GM18517 (cell line): ENCODE data around the gene SYPL2.
A peak's percentile ranks its signal among the peaks of the same experiment; 100 is the strongest.

Experiments used
- ATAC-seq: cut with Tn5 transposase; IDR thresholded peaks from one replicate; pipeline ENCODE4 v1.9.1; 2021; ENCODE audit warnings: mild to moderate bottlenecking, moderate library complexity; ENCODE audit not compliant: unreplicated experiment

SYPL2 gene

DNA sequence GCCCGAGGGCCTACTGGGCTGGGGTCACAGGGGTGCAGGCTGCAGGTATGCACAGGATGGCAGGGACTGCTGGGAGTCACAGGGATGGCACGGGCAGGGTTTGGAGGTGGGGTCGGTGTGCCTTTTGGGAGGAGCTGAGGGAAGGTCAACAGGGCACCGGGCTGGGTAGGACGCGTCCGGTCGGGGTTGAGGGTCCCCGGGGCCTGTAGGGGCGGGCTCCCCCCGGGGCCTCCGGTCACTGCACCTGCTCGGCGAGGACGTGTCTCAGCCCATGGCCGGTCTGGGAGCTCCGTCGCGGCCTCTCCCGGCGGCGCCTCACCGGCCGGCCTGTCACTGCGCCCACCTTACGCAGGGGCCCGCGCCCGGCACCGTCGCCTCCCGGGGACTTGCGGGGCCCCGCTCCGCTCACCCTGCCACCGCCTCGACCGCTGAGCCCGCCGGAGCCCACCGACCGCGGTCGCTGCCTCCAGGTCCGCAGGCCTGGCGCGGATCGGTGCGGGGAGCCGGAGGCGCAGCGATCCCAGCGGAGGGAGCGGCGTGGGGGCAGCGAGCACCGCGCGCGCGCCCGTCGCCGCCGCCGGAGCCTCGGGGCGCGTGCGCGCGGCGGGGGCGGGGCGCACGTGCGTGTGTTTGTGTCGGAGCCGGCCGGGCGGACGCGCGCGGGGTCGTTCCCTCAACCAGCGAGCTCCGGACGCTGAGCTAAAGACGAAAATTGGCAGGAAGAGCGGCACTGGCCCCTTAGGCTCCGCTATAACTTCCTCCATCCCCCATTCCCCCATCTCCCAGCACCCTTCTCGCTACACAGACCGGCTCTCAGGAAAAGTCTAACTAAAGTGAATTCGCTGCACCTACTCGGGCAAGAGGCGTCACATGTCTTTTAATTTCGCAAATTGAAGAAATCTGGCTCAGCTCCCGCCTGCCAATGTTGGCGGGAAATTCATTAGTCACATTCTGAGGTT lies 43.1 kb downstream of the SYPL2 start, which contains the start of gene AMIGO1:
AMIGO1 (minus strand) TSS at position 552 of the 959 bp plus-strand sequence. CDS start 815 bp downstream, outside the sequence.
- no peak for ATAC-seq

DNA sequence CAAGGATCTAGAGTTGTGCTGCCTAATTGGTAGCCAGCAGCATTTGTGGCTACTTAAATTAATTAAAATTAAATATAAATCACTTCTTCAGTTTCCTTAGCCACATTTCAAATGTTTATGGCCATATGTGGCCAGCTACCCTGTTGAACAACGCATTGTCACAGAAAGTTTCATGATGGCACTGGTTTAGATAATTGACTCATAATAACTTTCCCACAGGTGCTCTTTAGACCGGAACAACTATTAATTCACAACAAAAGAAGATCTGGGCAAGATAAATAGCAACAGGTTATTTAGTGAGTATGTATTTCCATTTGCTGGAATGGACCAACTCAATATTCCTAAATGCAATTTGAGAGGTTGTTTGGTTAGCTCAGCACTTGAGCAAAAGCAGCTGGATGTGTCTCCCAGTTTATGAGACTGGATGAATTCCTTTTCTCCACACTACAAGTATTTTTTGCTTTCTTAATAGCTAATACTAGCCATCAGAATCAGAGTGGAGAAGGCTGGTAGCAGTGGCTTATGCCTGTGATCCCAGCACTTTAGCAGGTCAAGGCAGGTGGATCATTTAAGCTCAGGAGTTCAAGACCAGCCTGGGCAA lies 46.9 kb downstream of the SYPL2 start:
- ATAC-seq: no peak

DNA sequence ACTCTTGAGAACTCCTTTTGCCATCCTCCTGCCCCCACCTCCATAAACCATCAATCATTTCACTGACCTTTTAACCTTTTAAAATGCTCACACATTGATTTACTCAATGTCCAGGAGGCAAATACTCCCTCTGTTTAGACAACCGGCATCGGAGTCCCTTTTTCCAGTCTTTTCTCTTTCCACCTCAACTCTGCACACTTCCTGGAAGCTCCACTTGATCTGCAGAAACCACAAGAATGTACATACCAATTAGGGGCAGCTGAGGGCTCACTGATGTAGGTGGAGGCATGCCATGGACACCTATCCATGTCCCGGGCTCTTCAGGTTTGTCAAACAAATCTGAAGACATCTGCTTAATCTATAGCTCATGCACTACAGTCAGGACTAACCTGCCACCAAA lies 48.5 kb downstream of the SYPL2 start:
- ATAC-seq: no peak

DNA sequence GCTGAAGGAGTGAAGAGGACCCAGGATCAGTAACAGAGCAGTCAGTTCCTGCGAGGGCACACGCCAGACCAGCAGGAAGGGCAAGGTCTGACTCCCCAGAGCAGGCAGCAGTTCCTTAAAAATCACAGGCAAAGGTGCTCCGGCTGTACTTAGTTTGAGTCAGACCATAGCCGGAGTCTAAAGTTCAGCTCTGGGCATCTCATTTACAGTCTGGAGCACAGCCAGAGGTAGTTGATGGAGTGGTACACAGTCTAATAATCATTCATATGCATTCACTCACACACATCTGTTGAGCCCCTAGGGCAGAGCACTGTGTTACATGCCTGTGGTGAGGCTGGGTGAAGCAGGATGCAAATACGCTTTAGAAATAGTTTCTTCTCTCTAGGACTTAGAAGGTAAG lies 50.5 kb downstream of the SYPL2 start:
- no peak for ATAC-seq

DNA sequence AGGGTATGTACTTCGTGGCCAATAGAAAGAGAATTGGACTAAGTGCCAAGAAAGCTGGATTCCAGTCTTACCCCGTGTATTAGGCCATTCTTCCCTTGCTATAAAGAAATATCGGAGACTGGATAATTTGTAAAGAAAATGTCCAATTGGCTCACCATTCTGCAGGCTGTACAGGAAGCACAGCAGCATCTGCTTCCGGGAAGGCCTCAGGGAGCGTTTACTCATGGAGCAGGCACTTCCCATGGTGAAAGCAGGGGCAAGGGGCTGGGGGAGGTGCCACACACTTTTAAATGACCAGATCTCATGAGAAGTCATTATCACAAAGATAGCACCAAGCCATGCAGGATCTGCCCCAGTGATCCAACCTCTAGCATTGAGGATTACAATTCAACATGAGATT lies 51.0 kb downstream of the SYPL2 start:
- no peak for ATAC-seq

DNA sequence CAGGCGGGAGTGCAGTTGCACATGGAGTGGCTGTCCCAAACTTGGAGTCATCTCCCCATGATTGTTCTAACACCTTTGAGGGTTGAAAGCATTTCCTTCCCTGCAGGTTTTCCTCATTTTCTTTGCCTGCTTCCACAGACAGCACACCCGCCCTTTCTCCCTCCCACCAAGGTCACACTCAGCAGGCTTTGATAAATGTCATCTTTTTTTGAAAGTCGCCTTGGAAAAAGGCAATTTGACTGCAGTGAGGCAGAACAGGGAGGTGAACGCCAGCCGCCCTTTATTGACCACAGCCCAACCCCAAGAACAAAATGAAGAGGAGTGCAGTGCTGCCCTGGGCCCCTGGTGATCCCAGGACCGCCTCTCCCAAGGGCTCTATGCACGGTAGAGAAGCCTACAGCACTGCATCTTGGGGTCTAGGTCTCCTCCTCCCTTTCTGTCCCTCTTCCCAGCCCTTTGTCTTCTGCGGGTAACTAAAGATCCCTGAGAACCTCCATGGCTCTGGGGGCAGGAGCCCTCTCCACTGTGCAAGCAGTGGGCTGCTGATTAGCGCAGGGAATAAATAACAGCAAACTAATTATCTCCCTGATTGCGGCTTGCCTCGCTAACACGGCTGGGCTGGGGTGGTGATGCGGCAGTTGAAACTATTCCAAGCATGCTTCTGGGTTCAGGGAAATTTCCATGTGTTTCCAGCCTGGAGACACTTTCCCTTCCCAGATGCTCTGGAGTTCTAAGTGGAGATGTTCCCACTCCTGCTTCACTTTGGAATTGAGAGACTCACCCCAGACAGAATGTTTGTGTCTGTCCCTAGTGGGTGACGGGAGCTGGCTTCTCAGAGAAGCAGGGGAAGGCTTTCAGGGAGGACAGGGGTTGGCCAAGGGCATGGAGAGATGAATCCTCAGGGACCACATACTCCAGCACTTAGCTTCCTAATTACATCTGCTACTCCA lies 54.9 kb downstream of the SYPL2 start:
- no peak for ATAC-seq

DNA sequence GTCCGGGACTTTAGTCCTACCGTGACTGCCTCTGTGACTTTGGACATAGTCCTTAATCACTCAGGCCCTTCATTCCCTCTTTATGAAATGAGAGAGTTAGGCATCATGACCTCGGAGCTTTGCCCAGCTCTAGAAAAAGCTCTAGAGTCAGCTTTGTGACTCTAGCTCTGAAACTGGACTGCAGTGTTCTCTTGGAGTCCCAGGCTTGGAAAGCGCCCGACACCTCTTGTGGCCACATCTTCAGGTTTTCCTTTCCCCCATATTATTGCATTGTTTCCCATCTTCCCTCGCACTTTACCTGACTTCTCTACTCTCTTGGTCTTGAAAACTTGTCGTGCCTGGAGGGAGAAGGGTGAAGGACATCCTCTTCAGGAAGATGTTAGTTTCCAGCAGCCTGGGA lies 55.7 kb downstream of the SYPL2 start:
- no peak for ATAC-seq

DNA sequence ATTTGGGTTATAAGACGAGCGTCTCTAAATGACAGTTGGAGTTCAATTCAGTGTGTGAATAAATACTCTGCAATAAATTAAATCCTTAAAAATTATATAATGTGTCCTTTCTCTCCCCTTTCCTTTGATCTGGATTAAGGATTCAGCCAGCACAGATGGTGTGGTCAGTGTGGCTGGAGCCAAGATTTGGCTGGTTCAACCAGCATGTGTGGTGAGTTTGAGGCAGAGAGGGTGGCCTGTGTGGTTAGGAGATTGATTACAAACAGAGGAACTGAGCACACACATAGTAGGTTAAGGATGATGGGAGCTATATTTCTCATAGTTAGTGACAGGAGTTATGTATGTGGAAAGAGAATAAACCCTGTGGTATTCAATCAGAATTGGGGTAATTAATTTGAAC lies 57.4 kb downstream of the SYPL2 start:
- no peak for ATAC-seq

DNA sequence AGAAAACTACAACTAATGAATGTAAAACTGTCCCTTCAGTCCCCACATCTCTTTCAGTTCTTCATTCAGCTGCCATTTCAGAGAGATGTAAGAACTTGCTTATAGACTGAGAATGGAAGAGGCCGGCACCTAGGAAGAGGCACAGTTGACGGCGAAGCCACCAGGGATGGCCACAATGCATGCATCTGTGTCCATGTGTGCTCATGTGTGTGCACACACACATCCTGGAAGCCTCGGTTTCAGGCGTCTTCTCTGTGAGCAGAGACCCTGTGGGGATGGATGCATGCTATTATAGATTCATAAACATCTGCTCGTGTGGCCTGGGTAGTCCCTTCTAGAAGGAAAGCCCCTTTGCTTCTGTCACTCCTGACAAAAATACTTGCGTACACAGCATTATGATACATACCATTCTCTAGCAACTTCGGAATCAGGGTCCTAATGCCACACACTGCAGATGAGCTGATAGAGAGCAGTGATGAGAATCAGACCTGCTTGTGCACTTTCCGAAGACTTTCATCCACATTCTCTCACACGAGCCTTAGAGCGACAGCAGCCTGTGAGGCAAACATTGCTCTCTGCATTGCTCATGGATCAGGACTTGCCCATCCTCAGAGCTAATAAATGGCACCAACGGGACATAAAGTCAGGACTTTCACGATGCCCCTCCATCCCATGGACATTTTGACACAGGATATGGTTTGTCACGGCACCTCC lies 60.9 kb downstream of the SYPL2 start:
- peak; percentile 60 for ATAC-seq

DNA sequence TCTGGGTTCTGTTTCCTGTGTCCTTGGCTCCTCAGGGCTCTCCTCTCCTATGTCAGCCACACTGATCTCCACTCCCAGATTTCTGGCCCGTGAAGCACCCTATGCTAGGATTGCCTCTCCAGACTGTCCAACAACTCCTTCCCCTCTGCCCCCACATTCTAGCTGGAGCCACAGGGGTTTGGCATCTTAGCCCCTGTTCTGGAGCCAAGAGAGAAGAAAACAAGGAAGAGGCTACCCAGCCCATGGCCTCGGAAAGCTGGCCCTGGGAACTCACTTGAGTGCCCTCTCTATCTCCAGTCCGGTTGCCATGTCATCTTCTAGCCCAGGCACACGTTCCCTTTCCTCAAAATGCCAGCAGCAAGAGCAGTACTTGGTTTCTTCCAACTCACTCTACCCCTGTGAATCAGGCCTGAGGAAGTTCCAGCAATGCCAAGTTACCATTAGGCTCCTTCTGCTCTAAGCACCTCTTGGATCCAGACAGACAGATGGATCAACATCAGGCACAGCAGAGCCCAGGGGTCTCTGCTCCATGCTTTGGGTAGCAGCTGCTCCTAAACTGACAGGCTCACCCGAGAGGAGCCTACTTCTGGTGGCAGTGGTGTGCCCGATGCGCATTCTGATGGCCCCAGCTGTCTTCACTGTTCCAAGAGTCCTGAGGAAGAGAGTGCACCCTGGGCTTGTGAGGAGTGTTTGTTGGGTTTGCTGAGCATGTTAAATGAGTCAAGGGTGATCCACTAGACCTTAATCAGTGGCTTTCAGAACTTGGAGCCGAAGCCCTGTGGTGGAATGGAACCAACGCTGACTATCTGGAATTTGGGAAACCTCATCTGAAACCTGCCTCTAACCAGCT lies 61.7 kb downstream of the SYPL2 start:
- ATAC-seq: no peak

DNA sequence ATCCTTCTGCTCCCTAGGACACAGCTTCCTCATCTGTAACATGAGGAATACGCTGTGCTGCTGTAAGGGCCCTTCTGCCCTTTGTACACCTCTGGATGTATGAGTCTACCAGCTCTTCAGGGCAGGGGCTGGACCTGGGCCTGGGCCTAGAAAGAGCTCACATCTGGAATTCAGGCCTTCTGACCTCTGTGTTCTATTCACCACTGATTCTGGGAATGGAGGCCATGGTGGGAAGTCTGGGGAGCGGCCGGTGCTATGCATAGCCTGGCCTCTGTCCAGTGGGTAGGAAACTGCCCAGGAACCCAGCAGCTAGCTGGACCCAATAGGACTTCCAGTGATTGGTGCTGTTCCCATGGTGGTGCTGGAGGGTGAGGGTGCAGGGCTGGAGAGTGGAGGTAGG lies 62.4 kb downstream of the SYPL2 start:
- no peak for ATAC-seq

DNA sequence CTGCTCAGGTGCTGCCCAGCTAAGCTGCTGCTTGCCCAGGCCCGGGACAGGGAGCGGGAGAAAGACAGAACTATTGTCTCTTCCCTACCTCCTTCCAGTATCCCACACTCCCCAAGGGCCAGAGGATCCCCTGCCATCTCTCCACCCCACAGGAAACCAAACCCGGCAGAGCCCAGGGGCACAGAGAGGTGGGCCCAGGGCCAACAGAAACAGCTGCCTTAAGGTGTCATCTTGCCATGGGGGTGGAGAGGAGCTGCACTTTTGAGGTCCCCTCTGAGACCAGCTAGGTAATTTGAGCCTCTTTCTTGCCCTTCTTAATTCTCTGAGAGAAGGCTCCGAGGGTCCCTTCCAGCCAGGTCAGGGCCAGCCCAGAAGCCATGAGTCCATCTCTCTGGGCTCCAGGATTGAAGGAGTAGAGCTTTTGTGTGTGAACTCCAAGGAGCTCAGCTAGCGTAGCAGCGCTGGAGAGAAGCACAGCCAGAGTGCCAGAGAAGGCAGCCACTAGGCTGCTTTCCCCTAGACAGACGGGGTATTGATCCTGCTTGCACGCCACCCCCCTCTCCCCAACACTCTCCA lies 63.6 kb downstream of the SYPL2 start:
- no peak for ATAC-seq

DNA sequence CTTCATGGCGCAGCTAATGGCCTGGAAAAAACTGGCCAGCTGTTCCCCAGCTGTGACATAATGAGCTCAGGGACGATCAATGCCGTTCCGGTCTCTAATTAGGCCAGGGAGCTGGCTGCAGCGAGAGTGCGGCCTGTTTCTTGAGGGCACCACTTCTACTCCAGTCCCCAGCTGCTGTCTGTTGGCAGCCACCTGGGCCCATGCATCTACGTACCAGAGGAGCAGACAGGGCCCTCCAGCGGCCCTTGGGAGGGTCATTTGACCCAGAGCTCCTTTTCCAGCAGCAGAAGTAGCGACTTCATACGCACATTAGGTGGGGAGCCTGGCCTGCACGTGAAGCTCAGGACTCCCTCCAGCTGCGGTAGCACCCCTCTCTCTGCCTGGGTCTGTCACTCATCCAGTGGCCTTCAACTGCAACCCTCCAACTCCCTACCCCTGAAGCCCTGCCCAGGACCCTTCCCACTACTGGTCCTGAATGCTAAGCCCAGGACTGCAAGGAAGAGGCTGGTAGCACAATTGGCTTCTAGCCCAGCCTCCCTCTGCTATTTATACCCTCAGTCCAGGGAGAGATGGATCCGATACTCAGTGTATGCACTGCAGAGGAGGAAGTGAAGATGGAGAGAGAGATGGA lies 64.2 kb downstream of the SYPL2 start:
- no peak for ATAC-seq

DNA sequence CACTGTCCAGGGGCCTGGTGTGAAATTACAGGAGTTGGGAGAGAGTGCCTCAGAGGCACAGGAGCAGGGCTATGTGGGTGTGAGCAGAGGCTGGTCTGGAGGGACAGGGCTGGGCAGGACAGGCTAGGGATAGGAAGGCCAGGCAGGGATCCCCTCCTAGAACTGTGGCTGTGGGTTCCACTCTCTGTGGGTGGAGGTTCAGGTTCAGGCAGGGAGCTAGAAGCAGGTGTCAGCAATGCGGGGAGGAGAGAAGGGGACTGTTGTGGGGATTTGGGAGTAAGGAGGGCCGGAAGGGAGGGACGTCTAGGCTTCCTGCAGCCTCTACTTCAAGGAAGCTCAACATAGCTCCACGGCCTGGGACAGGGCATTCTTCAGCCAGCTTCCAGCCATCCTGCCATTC lies 65.0 kb downstream of the SYPL2 start:
- no peak for ATAC-seq
